GM19043 (cell line): ENCODE data around the gene SPATA25.
A peak's percentile ranks its signal among the peaks of the same experiment; 100 is the strongest.

Experiments
- ATAC-seq: cut with Tn5 transposase; IDR thresholded peaks from one replicate; pipeline ENCODE4 v1.9.1; 2021; ENCODE audit warnings: low read depth; ENCODE audit not compliant: unreplicated experiment

SPATA25 gene

DNA sequence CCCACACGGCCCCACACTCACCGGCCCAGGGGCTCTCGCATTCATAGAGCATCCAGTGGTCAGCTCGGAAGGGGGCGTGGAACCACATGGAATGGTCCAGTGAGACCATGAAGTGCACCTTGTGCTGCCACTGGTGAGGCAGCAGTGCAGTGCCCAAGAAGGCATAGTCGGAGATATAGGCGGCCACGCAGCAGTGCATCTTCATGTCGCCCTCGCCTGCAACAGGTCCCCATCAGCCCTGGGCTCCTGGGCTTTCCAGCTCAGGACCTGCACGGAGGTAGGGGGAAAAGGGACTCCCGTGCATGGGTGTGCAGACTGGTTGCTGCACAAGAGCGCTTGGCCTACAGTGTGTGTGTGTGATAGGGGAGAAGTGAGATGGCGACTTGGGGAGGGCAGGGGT, 43.9 kb downstream of the SPATA25 start:
- no peak for ATAC-seq

DNA sequence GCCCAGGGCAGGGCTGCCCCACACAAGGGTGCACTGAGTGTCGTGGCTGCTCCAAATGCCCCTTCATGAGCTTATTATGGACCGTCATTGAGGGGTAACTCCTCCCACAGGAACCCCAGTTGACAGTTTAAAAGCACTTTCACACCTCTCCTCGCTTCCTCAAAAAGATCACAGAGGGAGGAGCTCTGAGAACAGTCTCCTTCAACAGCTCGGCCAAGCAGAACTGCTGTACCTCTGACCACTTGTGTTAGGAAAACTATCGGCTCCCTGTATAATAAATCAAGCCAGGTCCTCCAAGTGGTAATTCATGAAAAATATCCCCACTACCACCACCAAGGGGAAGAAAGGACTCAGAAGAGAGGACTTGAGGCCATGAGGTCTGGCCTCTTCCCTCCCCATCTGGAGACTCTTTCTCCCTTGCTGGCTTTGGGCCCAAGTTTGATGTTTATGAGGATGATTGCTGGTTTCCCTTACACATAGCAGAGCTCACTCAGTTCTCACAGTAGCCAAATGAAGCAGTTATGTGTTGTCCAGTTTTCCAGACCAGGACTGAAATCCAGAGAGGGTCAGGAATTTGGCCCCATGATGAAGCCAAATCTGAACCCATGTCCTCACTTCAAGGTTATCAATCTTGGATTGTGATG, 45.1 kb downstream of the SPATA25 start:
- ATAC-seq, result peak; percentile 71

DNA sequence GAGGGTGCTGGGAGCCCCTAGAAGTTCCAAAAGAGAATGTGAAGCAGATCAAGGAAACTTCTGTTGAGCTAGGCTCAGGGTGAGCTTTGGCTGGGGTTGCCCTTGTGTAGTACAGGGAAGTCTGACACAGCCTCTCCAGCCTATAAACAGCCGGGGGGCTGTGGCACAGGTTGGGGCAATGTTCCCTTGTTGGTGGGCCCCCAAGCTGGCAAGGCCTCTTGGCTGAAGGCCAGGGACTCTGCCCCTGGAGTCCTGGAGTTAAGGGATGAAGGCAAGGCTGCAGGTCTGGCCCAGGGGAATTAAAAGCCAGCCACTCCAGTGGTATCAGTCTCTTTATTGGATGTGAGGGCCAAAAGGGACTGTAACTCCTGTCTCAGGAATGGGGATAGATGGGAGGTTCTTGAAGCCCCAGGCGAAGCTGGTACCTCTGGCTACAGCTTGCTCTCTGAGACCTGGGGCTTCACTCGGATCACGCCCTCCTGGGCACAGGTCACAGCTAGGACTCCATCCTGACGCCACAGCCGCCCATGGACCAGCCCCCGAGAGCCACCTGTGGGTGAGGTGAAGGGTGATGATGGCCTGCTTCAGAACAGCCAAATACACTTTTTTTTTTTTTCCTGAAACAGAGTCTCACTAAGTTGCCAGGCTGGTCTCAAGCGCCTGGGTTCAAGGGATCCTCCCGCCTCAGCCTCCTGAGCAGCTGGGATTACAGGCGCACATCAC, 45.9 kb downstream of the SPATA25 start:
- ATAC-seq, result no peak

DNA sequence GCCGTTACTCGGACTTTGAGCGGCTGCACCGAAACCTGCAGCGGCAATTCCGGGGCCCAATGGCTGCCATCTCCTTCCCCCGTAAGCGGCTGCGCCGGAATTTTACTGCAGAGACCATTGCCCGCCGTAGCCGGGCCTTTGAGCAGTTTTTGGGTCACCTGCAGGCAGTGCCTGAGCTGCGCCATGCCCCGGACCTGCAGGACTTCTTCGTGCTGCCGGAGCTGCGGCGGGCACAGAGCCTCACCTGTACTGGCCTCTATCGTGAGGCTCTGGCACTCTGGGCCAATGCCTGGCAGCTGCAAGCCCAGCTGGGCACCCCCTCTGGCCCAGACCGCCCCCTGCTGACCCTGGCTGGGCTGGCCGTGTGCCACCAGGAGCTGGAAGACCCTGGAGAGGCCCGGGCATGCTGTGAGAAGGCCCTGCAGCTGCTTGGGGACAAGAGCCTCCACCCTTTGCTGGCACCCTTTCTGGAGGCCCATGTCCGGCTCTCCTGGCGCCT, 46.7 kb downstream of the SPATA25 start:
- ATAC-seq, result no peak

DNA sequence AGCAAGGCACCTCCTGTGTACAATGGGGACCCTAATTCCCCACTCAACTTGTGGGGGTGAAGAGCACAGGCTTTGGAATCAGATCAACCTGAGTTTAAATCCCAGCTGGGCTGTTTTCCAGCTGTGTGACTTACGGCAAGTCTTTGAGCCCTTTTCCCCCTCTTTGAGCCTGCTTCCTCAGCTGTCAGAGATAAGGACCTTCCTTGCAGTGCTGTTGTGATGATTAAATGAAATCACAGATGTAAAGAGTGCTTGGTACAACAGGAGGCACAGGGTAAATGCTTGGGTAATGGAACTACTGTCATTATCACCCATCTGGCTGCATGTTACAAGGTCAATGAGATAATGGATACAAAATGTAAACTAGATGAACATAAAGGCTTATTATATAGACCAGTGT, 50.6 kb downstream of the SPATA25 start:
- ATAC-seq, result no peak
